ENCODE measurements around the gene C1QTNF6.

DNA sequence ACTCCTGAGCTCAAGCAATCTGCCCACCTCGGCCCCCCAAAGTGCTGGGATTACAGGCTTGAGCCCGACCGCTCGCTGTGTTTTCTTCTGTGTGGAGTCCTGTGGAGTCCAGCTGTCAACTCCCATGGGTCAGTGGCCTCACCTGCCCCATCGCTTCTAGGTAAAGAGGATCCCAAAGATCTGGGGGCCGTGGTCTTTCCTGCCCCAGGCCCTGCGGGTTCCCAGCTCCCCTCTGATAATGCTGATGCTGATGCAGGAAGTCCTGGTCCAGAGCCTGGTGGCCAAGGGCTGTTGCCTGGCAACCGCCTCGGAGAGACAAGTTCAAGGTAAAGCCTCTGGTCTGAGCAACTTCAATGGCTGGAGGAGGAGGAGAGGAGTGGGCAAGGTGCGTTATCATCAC is 14.7 kb upstream of the C1QTNF6 start:
- TF ChIP-seq ESRRA (IDR thresholded peaks at IDR 0.05; ENCODE audit: borderline replicate concordance, low read length) (no peak), CTCF (IDR thresholded peaks at IDR 0.05) (no peak), HEYL (CRISPR knock-in tag; IDR thresholded peaks at IDR 0.05) (no peak), POLR2A (IDR thresholded peaks at IDR 0.05; ENCODE audit: low read length) (no peak), SMC3 (IDR thresholded peaks at IDR 0.05) (no peak), JUN (IDR thresholded peaks at IDR 0.05) (no peak), PHF8 (IDR thresholded peaks at IDR 0.05; ENCODE audit: borderline replicate concordance, low read depth) (no peak), EP300 (IDR thresholded peaks at IDR 0.05) (no peak), ZNF302 (CRISPR knock-in tag; IDR thresholded peaks at IDR 0.05) (no peak), CEBPB (IDR thresholded peaks at IDR 0.05) (no peak), BHLHE40 (IDR thresholded peaks at IDR 0.05; ENCODE audit: low read depth, low read length) (no peak), RFX5 (IDR thresholded peaks at IDR 0.05) (no peak)

All from A549 (cell line).